GM10847 (cell line): ENCODE measurements around the gene SLC49A3.

Experiments used
- POLR2A ChIP-seq: IDR thresholded peaks from 2 replicates; pipeline ENCODE4 v1.6.1; 2011; ENCODE audit not compliant: insufficient read length; ENCODE audit errors: extremely low read depth

The SLC49A3 gene

GRCh38 chr4:677431-678293 lies 11.3 kb downstream of the SLC49A3 start:
- TF ChIP-seq POLR2A, result no peak

- TF ChIP-seq POLR2A, result no peak
Measured at GRCh38 chr4:676871-677235, 12.1 kb downstream of the SLC49A3 start.

- TF ChIP-seq POLR2A, result peak; percentile 9
Measured at GRCh38 chr4:675980-676870, 12.7 kb downstream of the SLC49A3 start.

GRCh38 chr4:675036-675882 lies 13.7 kb downstream of the SLC49A3 start:
- no peak for TF ChIP-seq POLR2A

- peak; percentile 67 for TF ChIP-seq POLR2A
Measured at GRCh38 chr4:674172-675035, 14.5 kb downstream of the SLC49A3 start, which contains the start of the genes ATP5ME and MYL5. TSS of gene ATP5ME (minus strand) at chr4:674276. CDS start at chr4:674247, 29 bp downstream. TSS of gene MYL5 (plus strand) at chr4:674542. CDS start at chr4:678027, 3,485 bp downstream.

- no peak for TF ChIP-seq POLR2A
Measured at GRCh38 chr4:673349-674091, 15.4 kb downstream of the SLC49A3 start.

GRCh38 chr4:671769-672168 lies 17.2 kb downstream of the SLC49A3 start:
- no peak for TF ChIP-seq POLR2A

GRCh38 chr4:667545-667925 lies 21.4 kb downstream of the SLC49A3 start:
- no peak for TF ChIP-seq POLR2A

- no peak for TF ChIP-seq POLR2A
Measured at GRCh38 chr4:666822-667544, 22.0 kb downstream of the SLC49A3 start.

- TF ChIP-seq POLR2A, result no peak
Measured at GRCh38 chr4:666436-666810, 22.5 kb downstream of the SLC49A3 start.

GRCh38 chr4:665751-666435 lies 23.1 kb downstream of the SLC49A3 start:
- no peak for TF ChIP-seq POLR2A

GRCh38 chr4:665381-665750 lies 23.6 kb downstream of the SLC49A3 start:
- no peak for TF ChIP-seq POLR2A
